ENCODE measurements around the gene FAM221B. TPM values are rescaled to one million over a fixed set of nuclear protein-coding genes. Genes with fewer than 3 reads are reported as not detected.

The FAM221B gene
- total RNA-seq, 1 donor from 2014 or later, result not detected

- no peak overlapping the region for H3K4me3 ChIP-seq (ENCODE audit: low read depth, low read length)
- no peak for DNase-seq (ENCODE audit: low read depth)
- no peak for TF ChIP-seq CTCF (conservative IDR thresholded peaks at IDR 0.05; ENCODE audit: low read depth, low read length)
Observed at GRCh38 chr9:35789541-35789940, 39.0 kb downstream of the FAM221B start.

- no peak overlapping the region for H3K4me3 ChIP-seq (ENCODE audit: low read depth, low read length)
- no peak for TF ChIP-seq CTCF (conservative IDR thresholded peaks at IDR 0.05; ENCODE audit: low read depth, low read length)
- DNase-seq (ENCODE audit: low read depth), result no peak
Observed at GRCh38 chr9:35783418-35783817, 45.1 kb downstream of the FAM221B start.

- no peak overlapping the region for H3K4me3 ChIP-seq (ENCODE audit: low read depth, low read length)
- no peak for DNase-seq (ENCODE audit: low read depth)
- no peak for TF ChIP-seq CTCF (conservative IDR thresholded peaks at IDR 0.05; ENCODE audit: low read depth, low read length)
Observed at GRCh38 chr9:35781066-35781465, 47.5 kb downstream of the FAM221B start.

- TF ChIP-seq CTCF (conservative IDR thresholded peaks at IDR 0.05; ENCODE audit: low read depth, low read length), result no peak
- DNase-seq (ENCODE audit: low read depth), result no peak
- no peak overlapping the region for H3K4me3 ChIP-seq (ENCODE audit: low read depth, low read length)
Observed at GRCh38 chr9:35778496-35778895, 50.0 kb downstream of the FAM221B start.

GRCh38 chr9:35776018-35776417 lies 52.5 kb downstream of the FAM221B start:
- H3K4me3 ChIP-seq (ENCODE audit: low read depth, low read length), result no peak overlapping the region
- DNase-seq (ENCODE audit: low read depth), result no peak
- no peak for TF ChIP-seq CTCF (conservative IDR thresholded peaks at IDR 0.05; ENCODE audit: low read depth, low read length)

GRCh38 chr9:35774907-35775635 lies 53.5 kb downstream of the FAM221B start:
- no peak for TF ChIP-seq CTCF (conservative IDR thresholded peaks at IDR 0.05; ENCODE audit: low read depth, low read length)
- no peak overlapping the region for H3K4me3 ChIP-seq (ENCODE audit: low read depth, low read length)
- no peak for DNase-seq (ENCODE audit: low read depth)

GRCh38 chr9:35771943-35772342 lies 56.6 kb downstream of the FAM221B start:
- DNase-seq (ENCODE audit: low read depth), result no peak
- no peak overlapping the region for H3K4me3 ChIP-seq (ENCODE audit: low read depth, low read length)

More at GRCh38 chr9:35771943-35772342, 56.6 kb downstream of the FAM221B start:
- TF ChIP-seq CTCF (conservative IDR thresholded peaks at IDR 0.05; ENCODE audit: low read depth, low read length), result no peak
